ENCODE data around the gene CRKL.
"Not testable (repeated sequence)": the region's sequence is repeated elsewhere in the genome, so short reads cannot be mapped to it uniquely, and the experiment has no call there.

CRKL gene, protein sequence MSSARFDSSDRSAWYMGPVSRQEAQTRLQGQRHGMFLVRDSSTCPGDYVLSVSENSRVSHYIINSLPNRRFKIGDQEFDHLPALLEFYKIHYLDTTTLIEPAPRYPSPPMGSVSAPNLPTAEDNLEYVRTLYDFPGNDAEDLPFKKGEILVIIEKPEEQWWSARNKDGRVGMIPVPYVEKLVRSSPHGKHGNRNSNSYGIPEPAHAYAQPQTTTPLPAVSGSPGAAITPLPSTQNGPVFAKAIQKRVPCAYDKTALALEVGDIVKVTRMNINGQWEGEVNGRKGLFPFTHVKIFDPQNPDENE

DNA sequence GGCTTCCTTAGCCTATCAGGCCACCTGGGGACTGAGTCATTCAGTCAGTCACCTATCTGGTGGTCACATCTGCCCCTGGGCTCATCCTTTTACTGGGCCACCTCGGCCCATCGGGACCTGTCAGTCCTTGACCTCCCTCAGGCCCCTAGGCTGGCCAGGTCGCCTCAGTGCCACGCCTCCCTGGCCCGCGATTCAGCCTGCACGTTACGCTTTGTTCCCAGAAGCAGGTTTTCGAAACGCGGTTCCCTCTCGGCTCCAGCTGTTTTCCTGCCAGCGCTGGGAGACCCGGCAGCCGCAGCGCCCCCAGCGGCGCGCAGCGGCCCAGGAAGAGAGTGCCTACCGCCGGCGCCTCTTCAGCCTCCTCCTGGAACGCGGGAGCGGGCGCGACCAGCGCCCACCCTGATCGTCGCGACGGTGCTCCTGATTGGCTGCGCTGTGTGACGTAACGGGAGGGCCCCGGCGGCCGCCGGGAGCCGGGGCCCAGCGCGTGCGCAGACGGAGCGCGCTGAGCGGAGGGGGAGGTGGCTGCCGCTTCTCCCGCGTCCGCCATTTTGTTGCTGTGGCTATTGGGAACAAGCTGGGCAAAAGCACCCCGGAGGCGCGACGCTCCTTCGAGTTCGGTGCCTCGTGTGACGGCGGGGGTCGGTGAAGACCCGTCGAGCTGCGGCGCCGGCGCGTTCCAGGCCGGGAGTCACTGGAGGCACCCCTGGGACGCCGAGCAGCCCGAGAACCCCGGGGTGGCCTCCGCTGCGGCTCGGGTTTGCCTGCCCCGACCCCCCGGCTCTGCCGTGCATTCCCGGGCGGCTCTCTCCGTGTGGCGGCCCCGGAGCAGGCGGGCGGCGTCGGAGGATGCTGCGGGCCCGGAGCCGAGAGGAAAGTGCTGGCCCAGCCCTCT is at the start of gene CRKL:
Gene CRKL, plus strand, starts transcription at position 492 of the 895 bp plus-strand sequence. CDS start 528 bp downstream, outside the sequence.
- in situ Hi-C loops (cut with MboI; ENCODE audit: low sequenced_read_pairs) = no loop called here

DNA sequence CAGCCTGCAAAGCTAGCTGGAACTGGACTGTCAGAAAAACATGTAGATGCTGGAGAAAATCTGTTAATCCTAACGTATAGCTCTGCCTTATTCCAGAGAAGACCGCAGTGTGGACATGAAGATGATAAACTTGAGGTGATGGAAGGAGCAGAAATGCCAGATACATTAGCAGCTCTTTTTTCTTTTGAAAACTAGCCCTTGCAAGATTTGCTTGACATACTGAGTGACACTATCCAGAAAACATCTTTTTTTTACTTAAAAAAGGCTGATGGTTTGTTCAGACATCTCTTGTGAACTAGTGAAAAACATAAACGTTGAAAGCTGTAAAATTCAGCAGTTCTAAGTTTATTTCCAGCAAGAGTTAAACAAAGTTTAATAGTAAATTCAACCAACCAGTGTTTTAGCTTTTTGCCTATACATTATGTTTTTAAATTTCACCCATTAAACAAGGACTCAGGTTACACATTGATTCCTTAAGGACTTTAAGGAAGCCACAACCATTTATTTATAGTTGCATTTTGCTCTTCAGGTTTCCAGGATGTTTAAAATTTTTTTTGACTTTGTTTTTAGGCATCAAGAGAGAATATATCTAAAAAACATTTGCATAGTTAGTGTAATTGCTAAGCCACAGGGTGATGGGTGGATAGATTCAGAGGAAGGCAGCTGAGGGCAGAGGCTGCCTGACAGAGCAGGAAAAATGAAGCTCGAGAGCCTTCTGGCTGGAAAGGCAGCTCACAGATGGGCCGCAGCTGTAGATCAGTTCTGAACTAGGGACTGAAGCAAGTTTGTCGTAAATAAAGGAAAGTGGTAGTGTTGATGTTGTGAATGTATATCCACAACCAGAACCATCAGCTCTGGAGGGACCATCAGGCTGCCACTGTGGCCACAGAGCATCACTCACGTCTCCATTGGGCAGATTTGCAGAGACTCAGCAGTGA is 48.9 kb upstream of the CRKL start:
- in situ Hi-C loops (cut with MboI; ENCODE audit: low sequenced_read_pairs) = no loop called here

DNA sequence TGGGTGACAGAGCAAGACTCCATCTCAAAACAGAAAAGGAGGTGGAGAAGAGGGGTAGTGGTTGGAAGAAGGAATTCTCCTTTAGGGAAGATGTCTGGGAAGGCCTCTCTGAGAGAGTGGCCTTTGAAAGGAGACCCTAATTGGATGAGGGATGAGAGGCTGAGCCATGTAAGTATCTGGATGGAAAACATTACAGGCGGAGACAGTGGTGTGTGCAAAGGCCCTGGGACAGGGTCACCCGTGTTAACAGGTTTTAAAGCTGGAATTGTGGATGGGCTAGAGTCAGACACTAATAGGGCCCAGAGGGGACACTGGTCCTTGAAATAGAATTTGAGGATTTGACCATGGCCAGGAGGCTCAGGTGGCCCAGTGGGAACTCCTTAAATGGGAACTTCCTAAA is 48.0 kb upstream of the CRKL start:
- in situ Hi-C loops (cut with MboI; ENCODE audit: low sequenced_read_pairs) = no loop called here

DNA sequence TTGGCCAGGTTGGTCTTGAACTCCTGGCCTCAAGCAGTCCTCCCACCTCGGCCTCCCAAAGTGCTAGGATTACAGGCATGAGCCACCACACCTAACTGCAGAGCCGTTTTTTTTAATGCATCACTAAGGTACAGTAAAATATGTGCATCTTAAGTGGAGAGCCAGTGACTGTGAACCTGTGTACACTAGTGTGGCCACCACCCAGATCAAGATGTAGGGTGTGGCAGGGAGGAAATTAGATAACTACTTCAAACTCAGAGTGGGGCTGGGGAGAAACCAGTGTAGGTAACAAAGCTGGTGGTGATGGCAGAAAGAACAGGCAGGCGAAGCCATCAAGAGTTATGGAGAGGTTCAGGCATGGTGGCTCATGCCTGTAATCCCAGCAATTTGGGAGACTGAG is 44.0 kb upstream of the CRKL start:
- in situ Hi-C loops (cut with MboI; ENCODE audit: low sequenced_read_pairs) = no loop called here

DNA sequence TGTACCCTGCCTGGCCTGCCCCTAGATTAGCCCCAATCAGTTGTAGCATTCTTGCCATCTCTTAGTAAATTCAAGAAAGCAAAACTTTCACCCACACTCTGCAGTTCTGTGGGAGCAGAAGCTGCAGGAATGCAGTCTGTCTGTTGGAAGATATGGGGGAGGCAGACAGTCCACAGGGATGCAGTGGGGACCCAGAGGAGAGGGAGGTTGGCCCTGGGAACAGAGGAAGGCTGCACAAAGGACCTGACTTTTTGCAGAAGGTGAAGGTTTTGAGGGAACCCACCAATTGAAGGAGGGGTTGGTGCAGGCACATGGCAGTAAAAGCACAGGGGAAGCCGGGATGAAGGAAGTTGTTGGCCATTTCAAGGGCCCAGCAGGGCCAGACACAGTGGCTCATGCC is 41.9 kb upstream of the CRKL start:
- in situ Hi-C loops (cut with MboI; ENCODE audit: low sequenced_read_pairs) = no loop called here

DNA sequence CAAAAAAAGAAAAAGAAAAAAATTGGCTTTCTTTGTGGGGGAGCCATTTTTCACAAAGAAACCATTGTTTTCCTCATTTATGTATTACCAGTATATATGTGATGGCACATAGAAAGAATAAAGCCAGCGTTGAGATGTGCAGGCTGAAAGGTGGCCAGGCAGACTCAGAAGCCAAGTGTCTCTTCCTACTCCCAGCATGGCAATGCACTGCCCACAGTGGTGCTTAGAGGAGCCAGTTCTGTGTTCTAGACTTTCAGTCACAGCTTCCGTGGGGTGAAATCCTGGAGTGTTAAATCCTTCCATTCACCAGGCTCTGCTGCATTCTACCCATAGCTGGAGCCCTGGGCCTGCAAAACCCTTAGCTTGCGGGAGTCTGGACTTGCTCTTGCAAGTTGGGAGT is 39.5 kb upstream of the CRKL start:
- in situ Hi-C loops (cut with MboI; ENCODE audit: low sequenced_read_pairs) = no loop called here

DNA sequence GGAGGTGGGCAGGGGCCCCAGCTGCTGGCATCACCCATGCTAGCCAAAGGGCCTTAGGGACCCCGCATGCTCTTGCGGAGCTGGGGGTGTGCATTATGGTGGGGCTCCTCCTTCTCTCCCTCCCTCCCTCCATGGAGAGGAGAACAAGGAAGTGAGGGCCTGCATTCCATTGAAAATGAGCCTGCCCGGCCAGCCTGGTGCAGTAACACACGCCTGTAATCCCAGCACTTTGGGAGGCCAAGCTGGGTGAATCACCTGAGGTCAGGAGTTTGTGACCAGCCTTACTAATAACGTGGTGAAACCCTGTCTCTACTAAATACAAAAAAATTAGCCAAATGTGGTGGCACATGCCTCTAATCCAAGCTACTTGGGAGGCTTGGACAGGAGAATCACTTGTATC is 36.0 kb upstream of the CRKL start:
- in situ Hi-C loops (cut with MboI; ENCODE audit: low sequenced_read_pairs) = no loop called here

DNA sequence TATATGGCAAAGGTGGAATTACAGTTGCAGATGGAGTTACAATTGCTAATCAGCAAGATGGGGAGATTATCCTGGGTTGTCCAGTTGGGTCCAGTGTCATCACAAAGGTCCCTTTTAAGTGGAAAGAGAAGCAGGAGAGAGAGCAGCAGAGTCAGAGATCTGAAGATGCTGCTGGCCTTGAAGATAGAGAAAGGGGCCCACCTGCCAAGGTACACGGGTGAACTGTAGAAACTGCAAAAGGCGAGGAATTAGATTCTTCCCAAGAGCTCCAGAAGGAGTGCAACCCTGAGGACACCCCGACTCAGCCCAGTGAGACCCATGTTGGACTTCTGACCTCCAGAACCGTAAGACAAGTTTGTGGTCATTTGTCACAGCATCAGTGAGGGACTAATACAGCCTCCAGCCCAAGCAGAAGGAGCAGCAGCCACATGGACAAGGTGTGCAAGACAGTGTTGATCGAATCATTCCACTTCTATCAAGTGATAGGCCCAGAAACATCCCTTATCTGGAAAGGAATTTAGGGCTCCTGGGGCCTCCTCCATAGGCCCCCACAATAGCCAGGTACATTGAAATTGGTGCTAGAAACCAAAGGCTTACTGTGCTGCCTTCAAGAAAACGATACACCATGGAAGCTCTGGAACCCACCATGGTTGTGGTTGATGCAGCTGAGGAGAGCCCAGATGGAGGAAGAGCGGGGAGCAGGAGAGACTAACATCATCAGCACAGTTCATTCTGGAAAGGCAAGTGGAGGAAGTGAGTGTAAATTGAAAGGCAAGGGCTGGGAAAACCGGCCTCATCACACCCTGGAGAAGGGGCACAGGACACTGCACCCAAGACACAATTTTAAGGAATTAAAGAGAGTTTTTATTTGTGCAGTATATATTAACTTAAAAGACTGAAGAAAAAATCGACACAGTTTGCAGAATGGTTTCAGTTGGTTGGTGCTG is 35.1 kb upstream of the CRKL start:
- in situ Hi-C loops (cut with MboI; ENCODE audit: low sequenced_read_pairs) = no loop called here

DNA sequence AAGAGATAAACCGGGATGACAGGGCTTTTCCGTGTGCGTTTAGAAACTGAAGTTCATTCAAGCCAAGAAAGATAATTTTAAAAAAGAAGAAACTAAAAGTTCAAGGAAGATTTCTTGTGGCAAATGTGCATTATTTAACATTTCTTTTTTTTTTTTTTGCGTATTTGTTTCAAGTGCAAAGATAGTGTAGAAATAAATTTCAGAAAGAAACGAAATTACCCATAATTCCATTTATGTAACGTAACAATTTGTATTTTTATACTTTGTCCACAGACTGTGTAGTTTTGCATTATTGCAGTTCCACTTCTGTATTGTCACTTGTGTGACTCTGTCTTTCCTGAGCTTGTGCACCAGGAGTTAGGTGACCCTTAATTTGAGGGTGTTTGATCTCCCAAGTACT is 34.4 kb upstream of the CRKL start:
- in situ Hi-C loops (cut with MboI; ENCODE audit: low sequenced_read_pairs) = no loop called here

DNA sequence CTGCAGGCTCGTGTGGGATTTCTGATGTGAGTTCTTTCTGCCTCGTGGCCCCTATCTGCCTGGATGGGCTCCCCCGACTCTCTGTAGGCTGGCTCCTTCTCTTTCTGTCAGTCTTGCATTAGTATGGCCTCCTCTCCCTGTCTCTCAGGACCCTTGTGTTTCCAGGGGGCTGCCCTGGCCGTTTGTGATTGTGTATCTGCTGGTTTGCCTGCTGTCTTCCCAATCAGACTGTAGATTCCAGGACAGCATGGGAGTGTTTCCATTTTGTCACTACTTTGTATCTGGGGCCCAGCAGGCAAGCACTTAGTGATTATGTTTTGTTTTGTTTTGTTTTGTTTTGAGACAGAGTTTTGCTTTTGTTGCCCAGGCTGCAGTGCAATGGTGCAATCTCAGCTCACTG is 32.8 kb upstream of the CRKL start:
- in situ Hi-C loops (cut with MboI; ENCODE audit: low sequenced_read_pairs) = no loop called here

DNA sequence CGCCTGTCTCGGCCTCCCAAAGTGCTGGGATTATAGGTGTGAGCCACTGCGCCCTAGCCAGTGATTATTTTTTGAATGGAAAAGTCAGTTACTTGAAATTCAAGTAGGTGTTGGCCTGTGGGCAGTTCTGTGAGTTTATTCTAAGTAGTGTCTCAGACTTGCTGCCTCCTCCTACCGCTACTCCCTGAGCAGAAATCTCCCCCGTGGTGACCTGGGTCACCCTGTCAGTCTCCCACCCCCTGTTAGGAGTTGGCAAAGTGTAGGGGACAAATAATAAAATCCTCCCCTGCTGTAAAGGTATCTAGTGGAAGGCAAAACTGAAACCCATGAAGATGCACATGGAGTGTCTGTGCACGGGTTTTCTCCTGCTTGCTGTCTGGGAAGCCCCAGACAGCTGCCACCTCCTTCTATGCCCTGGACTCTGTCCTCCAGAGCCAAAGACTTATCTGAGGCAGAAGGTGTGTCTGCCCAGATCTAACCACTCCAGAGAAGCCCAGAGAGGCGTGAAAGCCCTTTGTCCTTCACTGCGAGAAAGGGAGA is 32.1 kb upstream of the CRKL start:
- in situ Hi-C loops (cut with MboI; ENCODE audit: low sequenced_read_pairs) = no loop called here

DNA sequence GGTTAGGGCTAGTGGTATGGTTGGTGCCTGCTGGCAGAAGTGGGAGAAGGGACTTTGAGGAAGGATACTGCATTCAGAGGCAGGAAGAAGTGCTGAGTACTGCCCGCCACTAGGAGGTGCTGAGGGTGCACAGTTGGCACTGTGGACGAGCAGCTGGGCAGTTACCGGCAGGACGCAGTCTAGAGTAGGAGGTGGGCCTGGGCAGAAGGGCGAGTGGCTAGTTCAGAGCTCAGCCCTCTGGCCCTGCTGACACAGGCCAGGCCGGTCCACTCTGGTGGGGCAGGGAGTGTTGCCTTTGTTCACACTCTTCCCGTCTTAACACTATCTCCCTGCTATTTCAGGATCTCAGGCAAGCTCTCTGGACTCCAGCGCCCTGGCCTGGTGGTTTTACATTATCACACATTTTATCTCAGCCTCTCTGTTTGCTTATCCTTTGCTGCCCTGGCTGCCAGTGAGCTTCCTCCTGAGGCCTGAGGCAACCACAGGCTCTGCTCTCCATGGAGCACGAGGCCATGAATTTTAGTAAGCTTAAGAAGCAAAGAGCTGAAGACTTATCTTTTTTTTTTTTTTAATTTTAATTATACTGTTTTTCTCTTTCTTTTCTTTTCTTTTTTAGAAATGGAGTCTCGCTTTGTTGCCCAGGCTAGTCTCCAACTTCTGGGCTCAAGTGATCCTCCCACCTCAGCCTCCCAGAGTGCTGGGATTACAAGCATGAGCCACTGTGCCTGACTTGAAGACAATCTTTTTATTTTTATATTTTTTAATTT is 31.5 kb upstream of the CRKL start:
- in situ Hi-C loops (cut with MboI; ENCODE audit: low sequenced_read_pairs) = no loop called here

DNA sequence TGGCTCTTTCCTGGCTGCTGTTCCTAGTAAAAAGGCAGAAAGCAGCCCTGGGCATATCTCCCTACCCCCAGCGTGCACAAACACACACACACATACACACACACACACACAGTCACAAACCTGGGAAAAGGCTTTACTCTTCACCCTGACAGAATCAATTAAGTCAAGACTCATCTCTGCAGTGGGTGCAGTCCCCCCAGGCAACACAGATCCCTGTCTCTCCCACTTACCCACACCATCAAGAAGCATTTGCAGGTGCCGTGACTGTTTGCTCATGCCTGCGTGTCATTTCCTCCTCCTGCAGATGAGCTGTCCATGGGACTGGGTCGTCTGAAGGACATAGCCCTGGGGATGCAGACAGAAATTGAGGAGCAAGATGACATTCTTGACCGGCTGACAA is 29.8 kb upstream of the CRKL start:
- in situ Hi-C loops (cut with MboI; ENCODE audit: low sequenced_read_pairs) = no loop called here

DNA sequence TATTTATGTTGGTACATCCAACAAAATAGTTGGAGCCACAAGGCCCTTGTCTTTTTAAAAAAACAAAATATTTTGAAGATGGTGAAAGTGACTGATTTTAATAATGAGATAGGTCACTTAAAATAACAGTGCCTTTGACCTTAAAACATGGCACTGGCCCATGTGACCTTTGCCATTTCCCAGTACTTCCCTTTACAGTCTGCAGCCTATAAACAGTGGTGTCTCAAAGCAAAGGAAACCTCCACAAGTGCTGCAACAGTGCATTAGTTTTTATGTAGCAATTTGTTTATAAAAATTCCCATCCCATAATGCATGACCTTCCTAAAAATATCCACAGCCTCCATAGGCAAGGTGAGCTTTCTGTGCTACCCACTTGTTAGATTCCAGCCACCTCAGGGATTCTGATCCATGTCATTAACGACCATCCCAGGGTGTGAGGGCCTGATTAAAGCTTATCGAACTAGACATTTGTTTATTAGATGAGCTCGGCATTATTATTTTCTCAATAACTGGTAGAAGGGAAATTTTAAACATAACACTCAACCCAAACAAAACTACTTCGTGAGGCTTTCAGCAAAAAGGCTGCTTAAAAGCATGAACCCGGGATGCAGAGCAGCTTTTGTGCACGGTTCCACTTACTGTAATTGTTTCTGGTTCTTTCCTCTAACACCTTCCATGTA is 28.0 kb upstream of the CRKL start:
- in situ Hi-C loops (cut with MboI; ENCODE audit: low sequenced_read_pairs) = no loop called here

DNA sequence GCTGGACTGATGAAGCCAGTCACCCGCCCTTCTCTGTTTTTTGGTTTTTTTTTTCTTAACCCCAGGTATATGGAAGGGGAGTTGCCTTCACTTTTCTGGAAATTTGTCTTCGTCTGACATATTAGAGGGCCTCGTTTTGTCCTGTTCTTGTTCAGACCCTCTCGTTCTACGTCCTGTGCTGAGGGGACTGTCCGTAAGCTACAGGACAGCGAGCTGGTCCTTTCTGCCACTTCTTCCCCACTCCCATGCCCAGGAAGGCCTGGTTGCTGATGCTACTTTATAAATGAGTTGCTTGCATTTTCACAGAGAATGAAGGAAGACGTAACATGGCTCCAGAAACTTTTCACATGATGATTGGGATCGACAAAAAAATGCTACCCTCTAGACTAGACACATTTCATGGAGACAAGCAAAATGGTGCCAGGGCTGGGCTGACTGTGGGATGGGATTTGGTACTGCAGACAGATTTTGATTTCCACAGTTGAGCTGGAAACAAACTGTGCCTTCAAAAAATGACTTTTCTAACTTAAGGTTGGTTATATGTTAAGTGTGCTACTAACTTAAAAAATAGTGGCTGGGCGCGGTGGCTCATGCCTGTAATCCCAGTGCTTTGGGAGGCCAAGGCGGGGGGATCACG is 27.2 kb upstream of the CRKL start:
- in situ Hi-C loops (cut with MboI; ENCODE audit: low sequenced_read_pairs) = no loop called here

DNA sequence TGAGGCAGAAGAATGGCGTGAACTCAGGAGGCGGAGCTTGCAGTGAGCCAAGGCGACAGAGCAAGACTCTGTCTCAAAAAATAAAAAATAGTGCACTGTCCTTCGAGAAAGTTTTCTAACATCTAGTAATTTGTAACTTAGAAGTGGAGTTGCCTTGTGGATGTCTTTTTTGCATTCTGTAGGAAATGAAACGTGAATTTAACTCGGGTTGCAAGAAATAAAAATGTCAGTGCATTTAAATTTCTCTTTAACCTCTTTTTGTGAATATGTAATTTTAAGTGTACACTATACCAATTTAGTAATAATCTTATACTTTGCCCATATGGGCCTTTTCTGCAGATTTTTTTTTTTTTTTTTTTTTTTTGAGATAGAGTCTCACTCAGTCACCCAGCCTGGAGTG is 26.2 kb upstream of the CRKL start:
- in situ Hi-C loops (cut with MboI; ENCODE audit: low sequenced_read_pairs) = no loop called here

DNA sequence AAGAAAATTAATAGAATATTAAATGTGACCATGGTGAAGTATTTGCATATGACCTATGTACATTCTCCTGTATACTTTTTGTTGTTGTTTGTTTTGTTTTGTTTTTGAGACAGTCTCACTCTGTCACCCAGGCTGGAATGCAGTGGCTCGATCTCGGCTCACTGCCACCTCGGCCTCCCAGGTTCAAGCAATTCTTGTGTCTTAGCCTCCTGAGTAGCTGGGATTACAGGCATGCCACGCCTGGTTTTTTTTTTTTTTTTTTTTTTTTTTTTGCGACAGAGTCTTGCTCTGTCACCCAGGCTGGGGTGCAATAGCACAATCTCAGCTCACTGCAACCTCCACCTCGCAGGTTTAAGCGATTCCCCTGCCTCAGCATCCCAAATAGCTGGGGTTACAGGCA is 19.5 kb upstream of the CRKL start:
- in situ Hi-C loops (cut with MboI; ENCODE audit: low sequenced_read_pairs) = not testable (repeated sequence)

DNA sequence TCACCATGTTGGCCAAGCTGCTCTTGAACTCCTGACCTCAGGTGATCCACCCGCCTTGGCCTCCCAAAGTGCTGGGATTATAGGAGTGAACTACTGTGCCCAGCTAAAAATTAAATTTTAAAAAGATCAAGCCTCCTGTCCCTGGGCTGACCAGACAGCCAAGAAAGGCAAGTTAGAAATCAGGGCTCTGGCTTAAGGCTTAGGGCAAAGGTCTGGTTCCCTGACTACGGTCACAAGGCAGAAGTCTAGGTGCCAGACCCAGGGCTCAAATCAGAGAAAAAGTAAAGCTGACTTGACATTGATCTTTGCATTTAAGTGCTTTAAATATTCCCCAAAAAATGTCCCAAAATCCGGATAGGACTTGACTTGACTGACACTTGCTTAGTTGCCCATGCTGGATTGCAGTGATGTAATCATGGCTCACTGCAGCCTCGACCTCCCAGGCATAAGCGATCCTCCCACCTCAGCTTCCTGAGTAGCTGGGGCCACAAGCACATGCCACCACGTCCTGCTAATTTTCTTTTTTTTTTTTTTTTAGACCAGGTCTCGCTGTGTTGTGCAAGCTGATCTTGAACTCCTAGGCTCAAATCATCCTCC is 17.3 kb upstream of the CRKL start:
- in situ Hi-C loops (cut with MboI; ENCODE audit: low sequenced_read_pairs) = no loop called here

All from HL-60/S4 treated with phorbol 12-myristate 13-acetate at 8.2 ng/mL for 4 days and 3 days (cell line).